Retina (tissue), 1 donor: ENCODE data around the gene KYAT1.
A peak's percentile ranks its signal among the peaks of the same experiment; 100 is the strongest.
"Not testable (repeated sequence)": the region's sequence is repeated elsewhere in the genome, so short reads cannot be mapped to it uniquely, and the experiment has no call there.

ENCODE experiments used
- DNase-seq: peaks from one replicate; pipeline ENCODE4 v3.0.0-alpha.2; 2016

Gene KYAT1

GRCh38 chr9:128809831-128810230, 71.9 kb downstream of the KYAT1 start:
- DNase-seq = no peak

GRCh38 chr9:128809036-128809599, 72.6 kb downstream of the KYAT1 start:
- no peak for DNase-seq

- no peak for DNase-seq
Measured at GRCh38 chr9:128808543-128808942, 73.2 kb downstream of the KYAT1 start.

- no peak for DNase-seq
Measured at GRCh38 chr9:128807827-128808226, 73.9 kb downstream of the KYAT1 start.

- no peak for DNase-seq
Measured at GRCh38 chr9:128805661-128806060, 76.1 kb downstream of the KYAT1 start.

GRCh38 chr9:128802482-128802881, 79.3 kb downstream of the KYAT1 start:
- DNase-seq = no peak

- no peak for DNase-seq
Measured at GRCh38 chr9:128800061-128800460, 81.7 kb downstream of the KYAT1 start.

GRCh38 chr9:128798896-128799295, 82.9 kb downstream of the KYAT1 start:
- no peak for DNase-seq

GRCh38 chr9:128794961-128795360, 86.8 kb downstream of the KYAT1 start:
- not testable (repeated sequence) for DNase-seq

- no peak for DNase-seq
Measured at GRCh38 chr9:128792978-128793686, 88.6 kb downstream of the KYAT1 start.

- no peak for DNase-seq
Measured at GRCh38 chr9:128792134-128792533, 89.6 kb downstream of the KYAT1 start.

GRCh38 chr9:128790536-128790935, 91.2 kb downstream of the KYAT1 start:
- no peak for DNase-seq

GRCh38 chr9:128788445-128788844, 93.3 kb downstream of the KYAT1 start:
- DNase-seq = no peak

- no peak for DNase-seq
Measured at GRCh38 chr9:128787659-128788058, 94.1 kb downstream of the KYAT1 start.

- peak; percentile 91 for DNase-seq
Measured at GRCh38 chr9:128786681-128787601, 94.8 kb downstream of the KYAT1 start, which contains the start of gene TBC1D13. TBC1D13 (plus strand) TSS chr9:128787253; CDS start chr9:128787354, 101 bp downstream.

GRCh38 chr9:128785427-128785826, 96.3 kb downstream of the KYAT1 start:
- no peak for DNase-seq
